ENCODE data around the gene PIGB.
"Not testable (repeated sequence)": the region's sequence is repeated elsewhere in the genome, so short reads cannot be mapped to it uniquely, and the experiment has no call there.

PIGB gene

DNA sequence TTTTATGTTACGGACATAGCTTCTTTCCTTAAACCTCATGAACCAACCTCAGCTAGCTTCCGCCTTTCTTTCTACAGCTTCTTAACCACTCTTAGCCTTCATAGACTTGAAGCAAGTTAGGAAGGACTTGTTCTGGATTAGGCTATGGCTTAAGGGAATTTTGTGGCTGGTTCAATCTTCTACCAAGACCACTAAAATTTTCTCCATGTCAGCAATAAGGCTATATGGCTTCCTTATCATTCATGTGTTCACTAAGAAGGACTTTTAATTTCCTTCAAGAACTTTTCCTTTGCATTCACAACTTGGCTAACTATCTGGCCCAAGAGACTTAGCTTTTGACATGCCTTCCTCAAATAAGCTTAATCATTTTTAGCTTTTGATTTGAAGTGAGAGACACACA lies 64.7 kb downstream of the PIGB start:
- no peak for DNase-seq

DNA sequence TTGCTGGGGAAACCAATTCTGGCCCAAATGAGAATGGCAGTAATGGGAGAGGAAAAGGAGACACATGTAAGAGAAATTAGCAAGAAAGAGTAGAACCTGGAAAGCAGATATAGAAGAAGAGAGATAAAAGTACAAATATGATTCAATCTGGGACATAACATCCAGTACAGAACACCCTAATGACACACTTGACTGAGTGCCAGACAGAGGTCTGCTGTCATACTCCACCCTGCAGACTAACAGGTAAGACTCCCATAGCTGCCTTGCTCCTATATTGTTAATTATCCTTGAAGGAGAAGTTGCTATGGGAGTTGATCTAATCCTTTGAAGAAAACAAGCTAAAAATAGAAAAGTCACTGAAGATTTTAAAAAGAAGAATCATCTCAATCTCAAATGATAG lies 68.0 kb downstream of the PIGB start:
- DNase-seq, result no peak

DNA sequence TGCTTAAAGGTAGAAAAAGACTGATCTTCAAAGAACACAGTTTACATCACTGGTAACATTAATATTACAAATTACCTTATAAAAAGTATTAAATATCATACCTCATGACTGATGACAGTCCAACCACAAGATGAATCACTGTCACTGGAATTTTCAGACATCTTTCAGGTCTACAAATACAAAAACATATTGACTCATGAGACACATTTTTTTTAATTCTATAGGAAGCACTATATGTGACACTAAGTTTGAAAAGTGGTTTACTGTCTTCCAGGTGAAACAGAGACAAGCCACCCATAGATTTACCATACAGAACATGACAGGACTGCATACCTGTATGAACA lies 70.2 kb downstream of the PIGB start:
- no peak for DNase-seq

DNA sequence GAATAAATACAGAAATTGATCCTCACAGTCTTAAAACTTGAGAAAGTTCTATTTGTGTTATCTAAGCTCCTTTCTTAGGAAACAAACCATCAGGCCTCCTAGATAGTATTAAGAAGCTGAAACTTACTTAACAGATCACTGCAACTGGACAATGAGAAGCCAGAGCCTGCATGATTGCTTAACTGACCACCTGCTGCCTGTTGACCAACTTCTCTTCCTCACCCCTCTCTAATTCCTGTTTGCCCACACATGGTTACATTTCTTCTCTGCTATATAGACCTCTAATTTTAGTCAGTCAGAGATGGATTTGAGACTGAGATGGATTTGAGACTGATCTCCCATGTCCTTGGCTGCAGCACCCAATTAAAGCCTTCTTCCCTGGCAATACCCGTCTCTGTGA lies 75.7 kb downstream of the PIGB start:
- DNase-seq, result no peak

DNA sequence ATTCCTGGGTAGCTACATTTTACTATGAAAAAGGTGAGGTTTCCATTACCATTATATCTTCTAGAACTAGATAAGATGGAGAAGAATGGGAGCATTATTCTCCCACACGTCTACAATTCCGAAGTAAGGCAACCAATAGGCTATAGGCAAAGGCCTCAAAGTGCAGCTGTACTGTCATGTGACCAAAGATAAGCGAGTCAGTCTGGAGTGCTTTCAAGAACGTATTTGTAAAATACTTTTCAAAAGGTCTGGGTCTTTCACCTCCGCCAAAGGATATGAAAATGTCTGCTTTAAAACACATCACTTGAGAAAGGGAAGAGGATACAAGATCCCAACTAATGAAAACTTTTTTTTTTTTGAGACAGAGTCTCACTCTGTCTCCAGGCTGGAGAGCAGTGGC lies 79.2 kb downstream of the PIGB start:
- no peak for DNase-seq

DNA sequence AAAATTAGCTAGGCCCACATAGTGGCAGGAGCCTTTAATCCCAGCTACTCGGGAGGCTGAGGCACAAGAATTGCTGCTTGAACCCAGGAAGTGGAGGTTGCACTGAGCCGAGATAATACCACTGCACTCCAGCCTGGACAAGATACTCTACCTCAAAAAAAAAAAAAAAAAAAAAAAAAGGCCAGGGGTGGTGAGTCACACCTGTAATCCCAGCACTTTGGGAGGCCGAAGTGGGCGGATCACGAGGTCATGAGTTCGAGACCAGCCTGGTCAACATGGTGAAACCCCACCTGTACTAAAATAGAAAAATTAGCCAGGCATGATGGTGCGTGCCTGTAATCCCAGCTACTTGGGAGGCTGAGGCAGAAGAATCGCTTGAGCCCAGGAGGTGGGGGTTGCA lies 81.0 kb downstream of the PIGB start:
- not testable (repeated sequence) for DNase-seq

DNA sequence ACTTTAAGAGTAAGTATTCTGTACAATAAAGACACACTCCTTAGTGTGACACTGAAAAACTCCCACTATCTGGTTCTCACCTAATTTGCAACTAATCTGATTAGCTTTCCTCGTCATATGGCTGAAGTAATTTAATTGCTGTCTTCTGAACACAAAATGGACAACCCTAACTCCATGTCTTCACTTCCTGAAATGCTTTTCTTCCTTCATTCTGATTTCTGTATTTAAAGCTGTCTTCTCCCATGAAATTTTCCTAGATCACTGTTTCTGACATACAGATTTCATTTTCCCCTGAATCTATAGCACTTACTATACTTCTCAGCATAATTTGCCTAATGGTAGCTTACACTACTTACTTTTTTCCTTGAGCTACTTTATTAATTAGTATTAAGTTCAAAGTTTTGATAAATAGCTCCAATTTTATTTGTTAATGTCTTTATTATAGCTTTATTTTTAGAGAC lies 82.8 kb downstream of the PIGB start:
- no peak for DNase-seq

DNA sequence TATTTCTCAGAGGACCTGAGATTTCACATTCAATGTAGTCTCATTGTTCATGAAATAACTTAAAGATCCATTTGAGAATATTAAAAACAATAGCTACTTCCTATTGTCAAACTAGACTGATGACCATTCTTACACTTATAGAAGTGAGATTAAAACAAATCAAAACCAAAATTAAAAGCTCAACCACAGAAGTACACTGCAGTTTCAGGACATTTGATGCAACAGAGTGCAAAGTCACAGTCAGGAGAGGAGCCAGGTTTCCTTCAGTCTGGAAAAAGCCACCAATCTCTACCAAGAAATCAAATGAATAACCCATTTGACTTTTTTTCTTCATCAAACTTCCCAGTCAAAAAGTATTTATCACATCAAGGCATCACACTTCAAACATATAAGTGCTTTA lies 83.7 kb downstream of the PIGB start:
- peak; percentile 3 for DNase-seq

DNA sequence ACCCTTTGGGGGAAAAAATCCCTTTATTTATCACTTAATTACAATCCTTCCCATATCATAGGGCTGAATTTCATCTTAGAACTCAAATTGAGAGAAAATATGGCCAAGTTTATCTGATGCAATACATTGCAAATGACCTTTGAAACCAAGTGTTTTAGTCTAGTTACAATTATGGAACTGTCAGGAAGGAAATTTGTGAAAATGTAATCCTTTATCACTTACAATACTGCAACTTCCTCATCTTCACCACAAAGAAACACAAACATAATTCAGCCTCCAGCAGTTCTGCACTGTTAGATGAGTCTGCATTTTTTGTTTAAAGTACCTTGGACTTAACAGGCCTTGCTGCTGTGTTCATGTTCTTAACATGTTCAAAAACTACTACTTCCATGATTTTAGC lies 84.5 kb downstream of the PIGB start:
- DNase-seq, result peak; percentile 69

Measured in GDM1 (cell line).